ENCODE results near the gene ZBTB47. TPM values are rescaled to one million over a fixed set of nuclear protein-coding genes. Genes with fewer than 3 reads are reported as not detected.

Gene ZBTB47
- polyA plus RNA-seq, 1 donor from 2014 or later = 4.8 TPM

- Histone ChIP-seq H3K9me3 (ENCODE audit: low read length) (no peaks in the 10 kb centered on the region), H3K36me3 (ENCODE audit: insufficient read depth, low read length) (no peaks in the 10 kb centered on the region), H3K4me3 (ENCODE audit: low read length) (no peak overlapping the region), H2AFZ (ENCODE audit: low read depth, low read length) (no peak overlapping the region), H3F3A (ENCODE audit: insufficient read depth, low read length, poor library complexity, severe bottlenecking) (no peaks in the 10 kb centered on the region), H4K20me1 (ENCODE audit: insufficient read depth) (no peaks in the 10 kb centered on the region), H3K27ac (ENCODE audit: low read length) (no peak overlapping the region), H3K27me3 (ENCODE audit: insufficient read depth, low read depth, low read length) (no peaks in the 10 kb centered on the region), H3K79me2 (replicated peaks; ENCODE audit: insufficient read depth, low read length) (no peaks in the 10 kb centered on the region), H3K4me2 (ENCODE audit: low read length) (no peak overlapping the region), H3K9me2 (ENCODE audit: insufficient read depth, low read length) (no peaks in the 10 kb centered on the region), H3K9ac (ENCODE audit: low read length) (no peak overlapping the region)
- TF ChIP-seq POLR2AphosphoS5 (IDR thresholded peaks at IDR 0.05) = no peak
- no peak for TF ChIP-seq REST (IDR thresholded peaks at IDR 0.05; ENCODE audit: borderline replicate concordance)
- TF ChIP-seq EZH2 (IDR thresholded peaks at IDR 0.05; ENCODE audit: borderline replicate concordance, insufficient read depth, low read length, poor library complexity, severe bottlenecking) = no peak
These were observed 24.9 kb downstream of the ZBTB47 start for GRCh38 chr3:42678447-42678846.

- no peak overlapping the region for H3K9ac ChIP-seq (ENCODE audit: low read length)
- no peaks in the 10 kb centered on the region for H3K9me2 ChIP-seq (ENCODE audit: insufficient read depth, low read length)
- H3K9me3 ChIP-seq (ENCODE audit: low read length) = no peaks in the 10 kb centered on the region
- H3K79me2 ChIP-seq (replicated peaks; ENCODE audit: insufficient read depth, low read length) = no peaks in the 10 kb centered on the region
- no peaks in the 10 kb centered on the region for H4K20me1 ChIP-seq (ENCODE audit: insufficient read depth)
- H3K36me3 ChIP-seq (ENCODE audit: insufficient read depth, low read length) = no peaks in the 10 kb centered on the region
- no peaks in the 10 kb centered on the region for H3F3A ChIP-seq (ENCODE audit: insufficient read depth, low read length, poor library complexity, severe bottlenecking)
- no peak overlapping the region for H2AFZ ChIP-seq (ENCODE audit: low read depth, low read length)
- no peak overlapping the region for H3K4me3 ChIP-seq (ENCODE audit: low read length)
- TF ChIP-seq RAD21 (conservative IDR thresholded peaks at IDR 0.05) (no peak), EZH2 (IDR thresholded peaks at IDR 0.05; ENCODE audit: borderline replicate concordance, insufficient read depth, low read length, poor library complexity, severe bottlenecking) (no peak), REST (IDR thresholded peaks at IDR 0.05; ENCODE audit: borderline replicate concordance) (no peak), SMC3 (conservative IDR thresholded peaks at IDR 0.05; ENCODE audit: poor library complexity) (no peak), EP300 (conservative IDR thresholded peaks at IDR 0.05; ENCODE audit: poor library complexity, severe bottlenecking) (no peak), MXI1 (conservative IDR thresholded peaks at IDR 0.05; ENCODE audit: poor library complexity, severe bottlenecking) (no peak), POLR2AphosphoS5 (IDR thresholded peaks at IDR 0.05) (no peak), CTCF (IDR thresholded peaks at IDR 0.05; ENCODE audit: poor library complexity, severe bottlenecking) (no peak), TAF1 (IDR thresholded peaks at IDR 0.05; ENCODE audit: low read depth) (no peak)
- H3K27me3 ChIP-seq (ENCODE audit: insufficient read depth, low read depth, low read length) = no peaks in the 10 kb centered on the region
- no peak overlapping the region for H3K27ac ChIP-seq (ENCODE audit: low read length)
- H3K4me2 ChIP-seq (ENCODE audit: low read length) = no peak overlapping the region
These were observed 26.8 kb downstream of the ZBTB47 start for GRCh38 chr3:42680271-42680670.
